GM23338 (cell line): ENCODE measurements around the gene ZCCHC14. TPM values are rescaled to one million over a fixed set of nuclear protein-coding genes. Genes with fewer than 3 reads are reported as not detected.

Experiments used
- ATAC-seq: fragments of 200-7000 bp; cut with Tn5 transposase; 3 replicates; pipeline ENCODE4 v1.9.1; 2020
- DNase-seq: peaks from one replicate; pipeline ENCODE4 v3.0.0-alpha.2; 2015; ENCODE audit warnings: low spot score
- H2AFZ ChIP-seq: fragments of 200-600 bp; sonication (generic); 2 replicates; pipeline ENCODE4 v1.8.0; 2016; ENCODE audit warnings: antibody characterized with exemption, mild to moderate bottlenecking, moderate library complexity
- H3F3A ChIP-seq: fragments of 200-600 bp; sonication (generic); replicated peaks from 2 replicates; pipeline ENCODE4 v1.8.0; 2017; ENCODE audit warnings: antibody characterized with exemption, mixed run types, low read depth
- H3K27ac ChIP-seq: fragments of 200-600 bp; sonication (generic); 2 replicates; pipeline ENCODE4 v1.6.1; 2016; ENCODE audit warnings: low read depth
- H3K27me3 ChIP-seq: fragments of 200-600 bp; sonication (generic); 2 replicates; pipeline ENCODE4 v1.8.0; 2016; ENCODE audit warnings: mild to moderate bottlenecking, mixed run types, moderate library complexity; ENCODE audit not compliant: insufficient read depth
- H3K36me3 ChIP-seq: fragments of 200-600 bp; sonication (generic); 2 replicates; pipeline ENCODE4 v1.8.0; 2016; ENCODE audit warnings: mild to moderate bottlenecking; ENCODE audit not compliant: insufficient read depth
- H3K4me1 ChIP-seq: fragments of 200-600 bp; sonication (generic); 2 replicates; pipeline ENCODE4 v1.8.0; 2016; ENCODE audit warnings: mild to moderate bottlenecking, moderate library complexity; ENCODE audit not compliant: insufficient read depth
- H3K4me2 ChIP-seq: fragments of 200-600 bp; sonication (generic); 2 replicates; pipeline ENCODE4 v1.7.1; 2017; ENCODE audit warnings: mixed run types
- H3K4me3 ChIP-seq: fragments of 200-600 bp; sonication (generic); 2 replicates; pipeline ENCODE4 v1.6.1; 2016; ENCODE audit warnings: mixed run types
- H3K79me2 ChIP-seq: fragments of 200-600 bp; sonication (generic); replicated peaks from 2 replicates; pipeline ENCODE4 v1.8.0; 2017; ENCODE audit warnings: mild to moderate bottlenecking; ENCODE audit not compliant: insufficient read depth
- H3K9me2 ChIP-seq: fragments of 200-600 bp; sonication (generic); 2 replicates; pipeline ENCODE4 v1.8.0; 2017; ENCODE audit not compliant: insufficient read depth
- H4K20me1 ChIP-seq: fragments of 200-600 bp; sonication (generic); replicated peaks from 2 replicates; pipeline ENCODE4 v1.8.0; 2017; ENCODE audit warnings: mild to moderate bottlenecking; ENCODE audit not compliant: insufficient read depth
- H3K27ac Mint-ChIP-seq: 2 replicates; pipeline ENCODE4 v1.8.0; 2020; ENCODE audit warnings: inconsistent platforms, mild to moderate bottlenecking, moderate library complexity, mixed read lengths
- H3K27me3 Mint-ChIP-seq: 3 replicates; pipeline ENCODE4 v1.8.0; 2022; ENCODE audit warnings: low read depth, mild to moderate bottlenecking, moderate library complexity, mixed read lengths, inconsistent platforms; ENCODE audit not compliant: insufficient read depth, poor library complexity
- H3K36me3 Mint-ChIP-seq: 3 replicates; pipeline ENCODE4 v1.8.0; 2021; ENCODE audit warnings: low read depth, mild to moderate bottlenecking, inconsistent platforms, moderate library complexity, mixed read lengths
- H3K4me1 Mint-ChIP-seq: 3 replicates; pipeline ENCODE4 v1.8.0; 2020; ENCODE audit warnings: mild to moderate bottlenecking, inconsistent platforms, mixed read lengths
- H3K4me3 Mint-ChIP-seq: 3 replicates; pipeline ENCODE4 v1.8.0; 2021; ENCODE audit warnings: moderate library complexity, mild to moderate bottlenecking, inconsistent platforms, mixed read lengths
- H3K9me3 Mint-ChIP-seq: 3 replicates; pipeline ENCODE4 v1.8.0; 2020; ENCODE audit warnings: moderate library complexity, mild to moderate bottlenecking, inconsistent platforms, mixed read lengths
- CREB1 ChIP-seq: fragments of 250-450 bp; sonication (Bioruptor Pico); IDR thresholded peaks from 2 replicates; pipeline ENCODE4 v1.5.0; 2020; ENCODE audit warnings: low read depth, mild to moderate bottlenecking, moderate library complexity
- CTCF ChIP-seq, 2 experiments: fragments of 200-600 bp in 1 of 2; sonication (generic) in 1 of 2; conservative IDR thresholded peaks; 2 replicates each; pipeline versions ENCODE4 v1.5.1 to v1.6.1; 2016 to 2017; ENCODE audit warnings: antibody characterized with exemption in 2 of 2, low read depth in 2 of 2, mild to moderate bottlenecking in 2 of 2, moderate library complexity in 1 of 2
- ETS1 ChIP-seq: IDR thresholded peaks from 2 replicates; pipeline ENCODE4 v1.6.1; 2016; ENCODE audit warnings: antibody characterized with exemption
- EZH2 ChIP-seq: fragments of 200-600 bp; sonication (generic); IDR thresholded peaks from one replicate; pipeline ENCODE4 v1.8.0; 2017; ENCODE audit warnings: antibody characterized with exemption, mild to moderate bottlenecking, low read depth; ENCODE audit not compliant: unreplicated experiment
- EZH2phosphoT487 ChIP-seq: fragments of 200-600 bp; sonication (generic); IDR thresholded peaks from one replicate; pipeline ENCODE4 v1.8.1; 2018; ENCODE audit warnings: antibody characterized with exemption; ENCODE audit not compliant: unreplicated experiment
- JUNB ChIP-seq: IDR thresholded peaks from one replicate; pipeline ENCODE4 v1.6.1; 2016; ENCODE audit warnings: antibody characterized with exemption; ENCODE audit not compliant: unreplicated experiment
- NANOG ChIP-seq: IDR thresholded peaks from 2 replicates; pipeline ENCODE4 v1.6.1; 2016; ENCODE audit warnings: antibody characterized with exemption, borderline replicate concordance
- POLR2AphosphoS5 ChIP-seq: IDR thresholded peaks from 2 replicates; pipeline ENCODE4 v1.6.1; 2016; ENCODE audit warnings: antibody characterized with exemption, low read depth
- REST ChIP-seq: IDR thresholded peaks from one replicate; pipeline ENCODE4 v1.6.1; 2018; ENCODE audit warnings: antibody characterized with exemption; ENCODE audit not compliant: unreplicated experiment
- STAT1 ChIP-seq: IDR thresholded peaks from one replicate; pipeline ENCODE4 v1.6.1; 2016; ENCODE audit warnings: antibody characterized with exemption; ENCODE audit not compliant: unreplicated experiment
- ZNF114 ChIP-seq: fragments of 250-450 bp; sonication (Bioruptor Pico); IDR thresholded peaks from 2 replicates; pipeline ENCODE4 v1.5.0; 2020; ENCODE audit warnings: mild to moderate bottlenecking, moderate library complexity
- ZNF331 ChIP-seq: fragments of 250-450 bp; sonication (Bioruptor Pico); IDR thresholded peaks from 2 replicates; pipeline ENCODE4 v1.5.0; 2020; ENCODE audit warnings: low read depth, mild to moderate bottlenecking, moderate library complexity
- ZNF462 ChIP-seq: fragments of 250-450 bp; sonication (Bioruptor Pico); IDR thresholded peaks from 2 replicates; pipeline ENCODE4 v1.5.0; 2020; ENCODE audit warnings: mild to moderate bottlenecking, moderate library complexity
- polyA plus RNA-seq: library from polyadenylated mRNA; unstranded; fragments of >200 nt; fragmentation: Nextera tagmentation; extraction: Ambion mirVana; gene quantifications from 2 replicates; pipeline ENCODE4 v1.2.1, GENCODE V29; 2016
- total RNA-seq: library from RNA; depleted of rRNA; stranded (reverse); fragments of >200 nt; shearing (Covaris generic); gene quantifications from 2 replicates; pipeline ENCODE4 v1.2.3, GENCODE V29; 2014

Gene ZCCHC14
- total and polyA plus RNA-seq, 2 experiments from 2014 or later, result 6.8 to 22.4 TPM

GRCh38 chr16:87441886-87442580 lies 50.8 kb downstream of the ZCCHC14 start:
- peaks cover 9% of the 10 kb centered on the region for H3K4me1 Mint-ChIP-seq
- peaks cover 54% of the 10 kb centered on the region for H3K36me3 Mint-ChIP-seq

More at GRCh38 chr16:87441886-87442580, 50.8 kb downstream of the ZCCHC14 start:
- H3K4me2 ChIP-seq, result no peak overlapping the region
- H3K79me2 ChIP-seq, result peaks cover 36% of the 10 kb centered on the region
- H3K4me3 ChIP-seq, result no peak overlapping the region
- H3K36me3 ChIP-seq, result peaks cover 15% of the 10 kb centered on the region
- DNase-seq (no peak), ATAC-seq (no peak)
- H3K27me3 ChIP-seq, result no peaks in the 10 kb centered on the region
- no peak overlapping the region for H3K27ac ChIP-seq
- no peak overlapping the region for H2AFZ ChIP-seq
- TF ChIP-seq ZNF462 (CRISPR knock-in tag) (no peak), EZH2 (no peak), REST (no peak), ZNF331 (CRISPR knock-in tag) (no peak), STAT1 (no peak), EZH2phosphoT487 (no peak), CREB1 (CRISPR knock-in tag) (no peak), JUNB (no peak), POLR2AphosphoS5 (no peak), CTCF (conservative IDR thresholded peaks at IDR 0.05; ENCODE audit: low read depth in 2 of 2) (no peak), ZNF114 (CRISPR knock-in tag) (no peak), NANOG (no peak), ETS1 (no peak)
- H4K20me1 ChIP-seq, result peaks cover under 1% of the 10 kb centered on the region; the same call in 1 of the 2 replicates
- Mint-ChIP-seq H3K4me3 (no peak overlapping the region), H3K9me3 (peaks cover 18% of the 10 kb centered on the region; the same call in 2 of the 3 replicates), H3K27me3 (peaks cover 3% of the 10 kb centered on the region), H3K27ac (no peak overlapping the region)
- H3F3A ChIP-seq, result no peaks in the 10 kb centered on the region
- H3K4me1 ChIP-seq, result no peaks in the 10 kb centered on the region
- no peaks in the 10 kb centered on the region; the same call in 1 of the 2 replicates for H3K9me2 ChIP-seq
